Glomerular visceral epithelial cell (primary cell): Measurements from ENCODE around the gene FAM124B.

Experiments
- DNase-seq: peaks from one replicate; pipeline ENCODE4 v3.0.0-alpha.2; 2016; ENCODE audit errors: extremely low spot score

Gene FAM124B

DNA sequence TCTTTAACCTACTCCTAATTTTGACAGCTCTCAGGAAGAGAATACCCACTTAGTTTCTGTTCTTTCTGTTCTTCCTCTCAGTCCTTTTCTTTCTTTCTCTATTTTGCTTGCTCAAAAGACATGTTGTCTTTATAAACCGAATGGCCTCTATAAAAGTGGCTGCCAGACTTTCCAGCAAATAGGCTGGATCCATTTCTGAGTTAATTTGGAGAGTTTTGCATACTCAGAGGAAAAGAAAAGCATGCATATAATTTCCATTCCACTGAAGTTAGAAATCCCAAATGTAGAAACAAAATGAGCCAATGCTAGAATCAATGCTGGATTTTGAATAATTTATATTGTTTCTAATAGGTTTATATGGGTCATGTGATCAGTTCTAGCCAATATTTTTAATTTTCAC lies 65.9 kb downstream of the FAM124B start:
- no peak for DNase-seq

DNA sequence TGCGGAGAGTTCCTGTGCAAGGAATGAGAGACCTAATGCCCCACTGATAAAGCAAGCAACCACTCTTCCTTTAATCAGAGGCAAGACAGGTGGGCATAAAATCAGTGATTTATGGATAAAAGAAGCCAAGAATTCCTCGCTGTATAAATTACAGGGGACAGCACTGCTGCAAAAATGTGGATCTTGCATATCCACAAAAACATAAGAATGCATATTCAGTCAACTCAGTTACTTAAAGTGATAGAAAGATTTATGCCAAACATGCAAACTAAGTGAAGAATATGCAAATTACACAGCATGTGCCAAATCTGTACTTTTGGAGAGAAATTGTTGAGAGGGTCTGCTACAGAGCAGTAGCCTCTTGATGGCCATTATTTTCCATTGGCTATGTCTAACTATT lies 67.2 kb downstream of the FAM124B start:
- DNase-seq = no peak

DNA sequence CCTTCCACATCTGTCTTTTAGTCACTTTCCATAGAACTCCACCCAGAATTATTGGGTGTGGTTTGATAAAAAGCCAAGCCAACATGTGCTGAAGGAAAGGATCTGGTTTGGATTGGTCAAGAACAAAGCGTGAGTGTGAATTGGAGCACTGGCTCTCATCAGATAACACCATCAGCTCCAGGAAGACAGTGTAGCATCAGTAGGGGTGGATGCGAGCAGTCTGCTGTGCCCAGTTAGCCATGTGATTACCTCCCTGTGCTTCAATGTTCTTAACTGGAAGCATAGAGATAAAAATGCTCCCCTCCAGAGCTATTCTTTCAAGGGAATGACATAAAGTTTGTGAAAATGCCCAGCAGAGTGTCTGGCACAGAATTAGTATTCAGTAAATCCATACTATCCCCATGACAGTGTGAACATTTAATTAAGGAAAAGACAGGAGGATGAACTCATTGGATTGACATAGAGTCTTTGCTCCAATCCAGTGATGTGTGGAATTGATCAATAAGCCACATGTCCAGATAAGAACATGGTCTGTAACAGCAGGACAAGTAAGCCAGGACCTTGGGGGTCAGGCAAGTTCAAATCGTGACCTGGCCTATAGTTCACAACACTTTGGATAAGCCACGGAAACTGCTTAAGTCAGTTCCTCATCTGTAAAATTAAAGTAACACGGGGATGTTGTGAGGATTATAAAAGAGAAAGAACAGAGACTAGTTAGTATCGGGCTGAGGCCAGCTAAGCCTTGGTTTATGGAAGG lies 68.0 kb downstream of the FAM124B start:
- DNase-seq = no peak

DNA sequence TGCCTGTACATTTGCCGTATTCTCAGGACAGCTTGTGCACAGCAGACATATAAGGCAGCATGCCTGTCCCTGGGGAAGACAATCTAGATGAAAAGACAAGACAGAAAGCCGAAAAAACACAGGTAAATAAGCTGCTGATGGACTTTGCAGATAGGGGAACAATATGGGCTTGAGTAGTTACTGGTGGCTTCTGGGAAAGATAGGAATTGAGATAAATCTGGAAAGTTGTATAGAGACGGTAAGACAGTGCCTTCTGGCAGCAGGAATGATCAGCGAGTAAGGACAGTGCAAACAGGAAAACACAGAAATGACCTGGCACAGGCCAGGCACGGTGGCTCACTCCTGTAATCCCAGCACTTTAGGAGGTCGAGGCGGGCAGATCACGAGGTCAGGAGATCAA lies 70.2 kb downstream of the FAM124B start:
- no peak for DNase-seq

DNA sequence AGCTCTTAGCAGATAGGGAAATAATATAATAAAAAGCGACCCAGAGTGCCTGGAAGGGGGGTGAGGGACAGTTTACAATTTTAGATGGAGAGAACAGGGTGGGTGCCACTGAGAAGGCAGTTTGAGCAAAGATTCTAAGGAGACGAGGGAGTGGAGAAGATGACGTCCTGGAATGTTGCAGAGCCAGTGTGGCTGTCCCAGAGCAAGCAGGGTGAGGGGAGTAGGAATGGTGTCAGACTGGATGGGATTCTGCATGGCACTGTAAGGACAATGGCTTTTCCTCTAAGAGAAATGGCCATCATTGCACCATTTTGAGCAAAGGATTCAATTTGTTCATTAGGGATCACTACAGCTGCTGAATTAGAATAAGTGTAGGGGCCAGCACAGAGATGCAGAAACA lies 73.1 kb downstream of the FAM124B start:
- no peak for DNase-seq
